K562 (cell line): ENCODE measurements around the gene IL31RA. TPM values are rescaled to one million over a fixed set of nuclear protein-coding genes. Genes with fewer than 3 reads are reported as not detected.

Experiments used
- ATAC-seq: fragments of 200-7000 bp; cut with Tn5 transposase; 3 replicates; pipeline ENCODE4 v1.9.1; 2020; ENCODE audit warnings: moderate library complexity
- BruUV-seq: library from RNA; stranded (reverse); fragments of 400-500 nt; replicated peaks from 2 replicates; lab custom pipeline; 2021; lab: Mats Ljungman, UMichigan
- CTCF ChIA-PET: fragments of 300-600 bp; formaldehyde crosslinking; extraction: SDS; loops from one replicate; lab custom pipeline; 2021; ENCODE audit warnings: low intra/inter-chr PET ratio; lab: Yijun Ruan, JAX
- POLR2A ChIA-PET: fragments of 300-600, 350-650 bp; sonication (Branson Sonifier 250); formaldehyde crosslinking; extraction: SDS; loops from one replicate; lab custom pipeline; 2021; ENCODE audit warnings: antibody characterized with exemption, inconsistent platforms; lab: Yijun Ruan, JAX
- DNase-seq, 4 experiments: peaks; one replicate each; pipeline versions ENCODE4 v3.0.0 to v3.0.0-alpha.2; 2011 to 2018; ENCODE audit warnings: low spot score in 3 of 4, mixed read lengths in 3 of 4; ENCODE audit errors: extremely low read depth in 1 of 4
- FAIRE-seq: peaks from 2 replicates; lab custom pipeline; 2011; peaks lifted over from hg19 to GRCh38; lab: Jason Lieb, UNC
- H2AFZ ChIP-seq: 2 replicates; pipeline ENCODE4 v1.6.0; 2011; ENCODE audit warnings: low read depth, low read length, control low read depth, inconsistent platforms
- H3K27ac ChIP-seq: fragments of 200-600 bp; 3 replicates; pipeline ENCODE4 v1.8.0; 2011; ENCODE audit warnings: low read depth, mild to moderate bottlenecking, control low read depth, inconsistent platforms, low read length, moderate library complexity, mixed read lengths; ENCODE audit errors: extremely low read depth
- H3K27me3 ChIP-seq, 2 experiments: fragments of 300-600 bp in 1 of 2; 2 replicates in 1 of 2; 3 replicates in 1 of 2; pipeline versions ENCODE4 v1.6.0 to v1.8.0; 2011; ENCODE audit warnings: inconsistent platforms in 2 of 2, low read length in 2 of 2, mild to moderate bottlenecking in 1 of 2, mixed read lengths in 1 of 2, moderate library complexity in 1 of 2; ENCODE audit not compliant: control insufficient read depth in 2 of 2, insufficient read depth in 2 of 2
- H3K36me3 ChIP-seq: fragments of 300-600 bp; 3 replicates; pipeline ENCODE4 v1.8.0; 2011; ENCODE audit warnings: mild to moderate bottlenecking, low read length, inconsistent platforms; ENCODE audit not compliant: control insufficient read depth, insufficient read depth
- H3K4me1 ChIP-seq, 2 experiments: fragments of 200-600 bp in 1 of 2; replicated peaks in 1 of 2; 2 replicates in 1 of 2; 3 replicates in 1 of 2; pipeline versions ENCODE4 v1.5.1 to v1.8.0; 2011; ENCODE audit warnings: inconsistent platforms in 2 of 2, low read length in 2 of 2, mild to moderate bottlenecking in 1 of 2, mixed read lengths in 1 of 2, moderate library complexity in 1 of 2; ENCODE audit not compliant: control insufficient read depth in 2 of 2, insufficient read depth in 2 of 2
- H3K4me2 ChIP-seq: 2 replicates; pipeline ENCODE4 v1.6.1; 2011; ENCODE audit warnings: low read length, control low read depth, inconsistent platforms, mixed read lengths; ENCODE audit not compliant: insufficient read depth
- H3K4me3 ChIP-seq: fragments of 200-600 bp; sonication (generic), shearing (Covaris generic); 2 replicates; pipeline ENCODE4 v1.5.1; 2016; ENCODE audit warnings: control low read depth, inconsistent platforms
- H3K79me2 ChIP-seq: fragments of 200-600 bp; 3 replicates; pipeline ENCODE4 v1.8.0; 2011; ENCODE audit warnings: low read length, inconsistent platforms; ENCODE audit not compliant: control insufficient read depth, insufficient read depth
- H3K9ac ChIP-seq, 2 experiments: 2 replicates each; pipeline versions ENCODE4 v1.6.0 to v1.6.1; 2011; ENCODE audit warnings: low read depth in 2 of 2, low read length in 2 of 2, control low read depth in 1 of 2, inconsistent platforms in 1 of 2, mild to moderate bottlenecking in 1 of 2, mixed read lengths in 1 of 2; ENCODE audit not compliant: insufficient read depth in 1 of 2
- H3K9me1 ChIP-seq: one replicate; pipeline ENCODE4 v1.6.0; 2011; ENCODE audit warnings: inconsistent platforms, mild to moderate bottlenecking, low read length, moderate library complexity; ENCODE audit not compliant: control insufficient read depth, insufficient read depth
- H3K9me3 ChIP-seq: replicated peaks from 2 replicates; pipeline ENCODE4 v1.5.1; 2011; ENCODE audit warnings: low read depth, low read length, inconsistent platforms; ENCODE audit not compliant: control insufficient read depth, insufficient read depth
- H4K20me1 ChIP-seq: replicated peaks from 2 replicates; pipeline ENCODE4 v1.6.1; 2011; ENCODE audit warnings: low read length, inconsistent platforms, mixed read lengths; ENCODE audit not compliant: control insufficient read depth, insufficient read depth
- GTF2E2 ChIP-seq: fragments of 200-800 bp; sonication (Bioruptor generic); IDR thresholded peaks from 2 replicates; pipeline ENCODE4 v1.6.1; 2016; ENCODE audit warnings: missing genetic modification characterization, missing compliant biosample characterization
- HNRNPL ChIP-seq: fragments of 200-400 bp; formaldehyde crosslinking; IDR thresholded peaks from 2 replicates; pipeline ENCODE4 v1.6.1; 2017; ENCODE audit warnings: low read depth, mild to moderate bottlenecking, low read length
- PRPF4 ChIP-seq: fragments of 200-400 bp; formaldehyde crosslinking; IDR thresholded peaks from one replicate; pipeline ENCODE4 v1.6.1; 2017; ENCODE audit warnings: low read length, low read depth, mild to moderate bottlenecking; ENCODE audit not compliant: insufficient read depth, poor library complexity, severe bottlenecking
- RCOR1 ChIP-seq, 2 experiments: IDR thresholded peaks; 2 replicates each; pipeline ENCODE4 v1.6.1; 2012; ENCODE audit warnings: low read depth in 2 of 2, low read length in 2 of 2, borderline replicate concordance in 1 of 2, improper control_type of control experiment in 1 of 2
- REST ChIP-seq, 2 experiments: fragments of 450-650 bp; formaldehyde crosslinking in 1 of 2; IDR thresholded peaks; 2 replicates each; pipeline versions ENCODE4 v1.4.0 to v1.6.1; 2014 to 2020; ENCODE audit warnings: mild to moderate bottlenecking in 2 of 2, borderline replicate concordance in 1 of 2, low read depth in 1 of 2
- ZFX ChIP-seq: sonication (generic); formaldehyde crosslinking; IDR thresholded peaks from 2 replicates; pipeline ENCODE4 v1.8.0; 2022; ENCODE audit warnings: mild to moderate bottlenecking, missing genetic modification reagents, moderate library complexity
- ZNF224 ChIP-seq: sonication (generic); formaldehyde crosslinking; IDR thresholded peaks from 2 replicates; pipeline ENCODE4 v1.8.0; 2022; ENCODE audit warnings: mild to moderate bottlenecking, missing genetic modification reagents
- ZNF668 ChIP-seq: fragments of 250-450 bp; sonication (Bioruptor Pico); IDR thresholded peaks from 2 replicates; pipeline ENCODE4 v1.8.0; 2022; ENCODE audit warnings: mild to moderate bottlenecking, inconsistent platforms
- ZNF707 ChIP-seq: fragments of 250-450 bp; sonication (Bioruptor Pico); conservative IDR thresholded peaks from 2 replicates; pipeline ENCODE4 v1.8.0; 2022; ENCODE audit warnings: inconsistent platforms, mild to moderate bottlenecking, moderate library complexity
- WGBS: fragments of 100-300 bp; shearing (Covaris generic); methylation state at CpG from one replicate; pipeline ENCODE4 v1.1.6; 2016; ENCODE audit warnings: low coverage, mixed read lengths; ENCODE audit not compliant: insufficient coverage; ENCODE audit errors: missing lambda C conversion rate; 5-methylcytosine and 5-hydroxymethylcytosine counted together
- in situ Hi-C: fragments of 300-500 bp; cut with MboI; formaldehyde crosslinking; loops from 4 replicates; pipeline ENCODE4 v1.15.0; 2018; ENCODE audit warnings: inconsistent platforms, mixed read lengths
- intact Hi-C: fragments of 100-400 bp; cut with micrococcal nuclease; formaldehyde crosslinking; loops from 2 replicates; pipeline ENCODE4 v1.14.2; 2022
- polyA plus RNA-seq, 8 experiments: library from polyadenylated mRNA; depleted of rRNA in 4 of 8; stranded (reverse) in 5 of 8; unstranded in 3 of 8; fragments of >200 nt; fragmentation: Nextera tagmentation in 2 of 8; fragmentation: Illumina TruSeq in 1 of 8; extraction: Ambion mirVana in 2 of 8; extraction: Trizol in 1 of 8; gene quantifications; 2 replicates each; pipeline versions ENCODE4 v1.2.1 to v1.2.3, GENCODE V29; 2011 to 2014; ENCODE audit warnings: inconsistent platforms in 1 of 8, missing spikeins in 1 of 8
- total RNA-seq, 7 experiments: library from RNA; depleted of rRNA in 6 of 7; stranded (reverse); fragments of >200 nt in 6 of 7; fragmentation: Illumina TruSeq in 2 of 7; extraction: Trizol in 2 of 7; gene quantifications; 2 replicates each; pipeline versions ENCODE4 v1.2.1 to v1.2.3, GENCODE V29; 2011 to 2021; ENCODE audit warnings: low replicate concordance in 1 of 7

Gene IL31RA
- total and polyA plus RNA-seq, 9 of the 15 experiments (the other 6 are each of a cell fraction or from before 2014, with no cell fraction given) = not detected

DNA sequence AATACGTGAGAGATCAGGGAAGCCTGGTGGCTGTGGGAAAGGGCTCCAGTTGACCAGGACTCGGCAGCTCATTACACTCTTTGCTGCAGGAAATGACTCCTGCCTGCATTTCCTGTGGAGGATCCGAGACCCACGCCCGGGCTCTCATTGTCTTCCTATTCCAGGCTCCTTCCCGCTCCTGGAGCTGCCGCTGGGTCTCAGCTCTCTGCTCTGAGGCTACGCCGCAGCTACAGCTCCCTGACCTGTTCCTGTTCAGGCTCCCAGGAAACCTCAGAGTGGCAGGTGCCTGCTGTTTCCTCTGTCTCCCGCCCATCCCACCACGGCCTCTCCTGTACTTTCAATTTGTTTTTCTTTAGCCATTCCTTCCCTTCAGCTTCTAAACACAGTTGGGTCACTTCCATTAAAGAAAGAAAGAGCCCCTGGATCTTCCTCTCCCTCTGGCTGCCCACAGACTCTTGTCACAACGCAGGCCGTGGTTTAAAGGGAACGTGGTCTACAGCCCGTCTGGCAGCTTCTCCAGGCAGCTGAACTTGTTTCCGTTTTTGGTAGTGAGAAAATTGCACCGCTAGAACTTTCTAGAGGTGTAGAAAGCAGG lies 72.1 kb downstream of the IL31RA start (continued):
- no peak for TF ChIP-seq ZNF707 (CRISPR knock-in tag)

DNA sequence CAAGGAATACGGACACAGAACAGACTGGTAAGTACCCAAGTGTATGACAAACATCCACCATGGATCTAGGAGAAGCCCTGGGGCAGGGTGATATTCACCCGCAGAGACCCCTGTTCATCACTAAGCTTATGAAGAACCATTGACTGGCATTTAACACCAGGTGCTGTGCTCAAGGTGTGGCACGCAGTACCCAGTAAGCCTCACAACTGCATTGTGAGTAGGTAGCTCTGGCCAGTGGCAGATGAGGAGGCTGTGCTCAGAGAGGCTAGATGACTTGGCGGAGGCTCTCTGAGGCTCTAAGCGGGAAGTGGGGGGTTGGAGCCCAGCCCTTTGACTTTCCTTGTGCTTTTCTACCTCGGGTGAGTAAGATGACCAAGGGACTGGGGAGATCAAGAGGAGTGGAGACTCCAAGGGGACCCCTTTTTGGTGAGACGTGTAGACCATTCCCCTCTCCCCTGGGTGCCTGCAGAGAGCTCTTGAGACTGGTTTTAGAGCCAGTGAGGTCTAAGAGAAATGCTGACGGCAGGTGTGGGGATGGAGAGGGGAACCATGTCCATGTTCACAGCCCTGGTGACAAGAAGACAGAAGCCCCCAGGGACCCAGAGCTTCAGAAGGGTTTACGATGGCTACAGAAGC lies 72.8 kb downstream of the IL31RA start:
- H3K27ac ChIP-seq = no peak overlapping the region
- H3K9me1 ChIP-seq = no peaks in the 10 kb centered on the region
- H3K4me1 ChIP-seq = peaks cover 4 to 7% of the 10 kb centered on the region in 2 experiments; a peak in 3 of 5 replicates
- DNase-seq = no peak
- H3K4me3 ChIP-seq = no peak overlapping the region
- no peaks in the 10 kb centered on the region for H3K79me2 ChIP-seq
- H3K4me2 ChIP-seq = no peak overlapping the region
- intact Hi-C loops (no loop called here), in situ Hi-C loops (no loop called here)
- H3K9me3 ChIP-seq = no peaks in the 10 kb centered on the region
- peaks cover 9% of the 10 kb centered on the region for H4K20me1 ChIP-seq
- no TSS peak for BruUV-seq
- 36% methylated on average over 9 of the region's 9 CpGs for WGBS
- peak; percentile 22; the same call in 2 of the 3 replicates for ATAC-seq
- no peak overlapping the region for H3K9ac ChIP-seq
- no peak for FAIRE-seq
- CTCF ChIA-PET = no interaction called here
- POLR2A ChIA-PET = interaction anchor here (0.6 to 2.5 kb wide), 4 partner anchors 9 to 148 kb away, joined by 3 to 8 read pairs (median 3); no protein-coding TSS in a partner anchor
- H2AFZ ChIP-seq = peak overlapping the region; percentile 79
- no peaks in the 10 kb centered on the region for H3K36me3 ChIP-seq
- peaks cover 3 to 34% of the 10 kb centered on the region in 2 experiments; a peak in 2 of 5 replicates for H3K27me3 ChIP-seq
- TF ChIP-seq REST (IDR thresholded peaks at IDR 0.05; ENCODE audit: borderline replicate concordance) (no peak), REST (CRISPR knock-in tag; IDR thresholded peaks at IDR 0.05; ENCODE audit: low read depth) (no peak), GTF2E2 (tag) (no peak), RCOR1 (IDR thresholded peaks at IDR 0.05; ENCODE audit: borderline replicate concordance in 1 of 2, low read depth in 2 of 2, low read length in 2 of 2) (no peak), ZNF224 (CRISPR knock-in tag) (no peak), ZNF668 (no peak), HNRNPL (no peak), PRPF4 (no peak), ZFX (CRISPR knock-in tag) (no peak)
